Activated CD8-positive, alpha-beta memory T cell treated with anti-CD3 and anti-CD28 coated beads, Interleukin-2, amount 50 U/mL, for 1 hour (primary cell): ENCODE results near the gene NKD2.
A peak's percentile ranks its signal among the peaks of the same experiment; 100 is the strongest.
"Not testable (repeated sequence)": the region's sequence is repeated elsewhere in the genome, so short reads cannot be mapped to it uniquely, and the experiment has no call there.

Experiments
- DNase-seq: peaks from one replicate; pipeline ENCODE4 v3.0.0-alpha.2; 2020; ENCODE audit errors: extremely low read depth

NKD2 gene

GRCh38 chr5:1008451-1009358 lies at the start of gene NKD2:
Gene NKD2, plus strand, starts transcription at chr5:1008802. Its CDS starts 256 bp downstream, at chr5:1009058.
- DNase-seq: no peak

- no peak for DNase-seq
Measured at GRCh38 chr5:959581-960531, 48.7 kb upstream of the NKD2 start.

- no peak for DNase-seq
Measured at GRCh38 chr5:960551-960950, 48.1 kb upstream of the NKD2 start.

GRCh38 chr5:961002-961710 lies 47.4 kb upstream of the NKD2 start:
- no peak for DNase-seq

GRCh38 chr5:961711-962240 lies 46.8 kb upstream of the NKD2 start:
- no peak for DNase-seq

- no peak for DNase-seq
Measured at GRCh38 chr5:962386-962785, 46.2 kb upstream of the NKD2 start.

- no peak for DNase-seq
Measured at GRCh38 chr5:962801-963200, 45.8 kb upstream of the NKD2 start.

GRCh38 chr5:963310-963672 lies 45.3 kb upstream of the NKD2 start:
- no peak for DNase-seq

- DNase-seq: peak; percentile 20
Measured at GRCh38 chr5:963673-964531, 44.7 kb upstream of the NKD2 start.

GRCh38 chr5:964821-965220 lies 43.8 kb upstream of the NKD2 start:
- DNase-seq: no peak

GRCh38 chr5:965604-966344 lies 42.8 kb upstream of the NKD2 start:
- DNase-seq: no peak

- no peak for DNase-seq
Measured at GRCh38 chr5:966345-966710, 42.3 kb upstream of the NKD2 start.

GRCh38 chr5:966941-967340 lies 41.7 kb upstream of the NKD2 start:
- DNase-seq: no peak

GRCh38 chr5:968881-969280 lies 39.7 kb upstream of the NKD2 start:
- no peak for DNase-seq

- no peak for DNase-seq
Measured at GRCh38 chr5:969408-969839, 39.2 kb upstream of the NKD2 start.

- not testable (repeated sequence) for DNase-seq
Measured at GRCh38 chr5:972575-972974, 36.0 kb upstream of the NKD2 start.

- DNase-seq: no peak
Measured at GRCh38 chr5:976849-977751, 31.5 kb upstream of the NKD2 start.

- DNase-seq: no peak
Measured at GRCh38 chr5:978054-978453, 30.5 kb upstream of the NKD2 start.

GRCh38 chr5:978693-979092 lies 29.9 kb upstream of the NKD2 start:
- no peak for DNase-seq
